HUES48 (cell line): ENCODE results near the gene PLEKHM1.
"Not testable (repeated sequence)": the region's sequence is repeated elsewhere in the genome, so short reads cannot be mapped to it uniquely, and the experiment has no call there.

Source experiments
- H3K27ac ChIP-seq: one replicate; pipeline ENCODE4 v1.7.0; 2013; ENCODE audit warnings: low read depth, low read length, inconsistent platforms
- H3K27me3 ChIP-seq: 2 replicates; pipeline ENCODE4 v1.6.1; 2013; ENCODE audit warnings: mild to moderate bottlenecking, low read length; ENCODE audit not compliant: control insufficient read depth, insufficient read depth
- H3K36me3 ChIP-seq: 2 replicates; pipeline ENCODE4 v1.6.1; 2013; ENCODE audit warnings: low read length; ENCODE audit not compliant: control insufficient read depth, insufficient read depth
- H3K4me1 ChIP-seq: 2 replicates; pipeline ENCODE4 v1.6.1; 2013; ENCODE audit warnings: mild to moderate bottlenecking, low read length; ENCODE audit not compliant: control insufficient read depth, insufficient read depth
- H3K4me3 ChIP-seq: 2 replicates; pipeline ENCODE4 v1.5.1; 2013; ENCODE audit warnings: mild to moderate bottlenecking, low read depth, low read length
- H3K9ac ChIP-seq: 2 replicates; pipeline ENCODE4 v1.6.1; 2013; ENCODE audit warnings: mild to moderate bottlenecking, low read depth, low read length, moderate library complexity
- H3K9me3 ChIP-seq: 2 replicates; pipeline ENCODE4 v1.6.1; 2013; ENCODE audit warnings: low read length; ENCODE audit not compliant: control insufficient read depth, insufficient read depth

The PLEKHM1 gene

GRCh38 chr17:45447650-45448049 lies 42.9 kb downstream of the PLEKHM1 start:
- H3K27ac ChIP-seq, H3K4me3 ChIP-seq, H3K9me3 ChIP-seq, H3K36me3 ChIP-seq, H3K27me3 ChIP-seq, H3K9ac ChIP-seq, H3K4me1 ChIP-seq: not testable (repeated sequence)

GRCh38 chr17:45446872-45447625 lies 43.5 kb downstream of the PLEKHM1 start:
- H3K36me3 ChIP-seq, result not testable (repeated sequence)

GRCh38 chr17:45445901-45446743 lies 44.4 kb downstream of the PLEKHM1 start:
- not testable (repeated sequence) for H3K36me3 ChIP-seq, H3K4me3 ChIP-seq, H3K27ac ChIP-seq, H3K9ac ChIP-seq, H3K9me3 ChIP-seq, H3K27me3 ChIP-seq, H3K4me1 ChIP-seq

More at GRCh38 chr17:45446872-45447625, 43.5 kb downstream of the PLEKHM1 start:
- not testable (repeated sequence) for H3K4me3 ChIP-seq, H3K9ac ChIP-seq, H3K27ac ChIP-seq, H3K9me3 ChIP-seq, H3K27me3 ChIP-seq, H3K4me1 ChIP-seq

GRCh38 chr17:45444856-45445820 lies 45.4 kb downstream of the PLEKHM1 start:
- not testable (repeated sequence) for H3K27me3 ChIP-seq, H3K27ac ChIP-seq, H3K4me3 ChIP-seq, H3K9me3 ChIP-seq, H3K9ac ChIP-seq, H3K36me3 ChIP-seq, H3K4me1 ChIP-seq

- not testable (repeated sequence) for H3K36me3 ChIP-seq
These were observed 46.2 kb downstream of the PLEKHM1 start for GRCh38 chr17:45444301-45444700.

GRCh38 chr17:45443371-45444260 lies 46.9 kb downstream of the PLEKHM1 start:
- peaks cover 10% of the 10 kb centered on the region for H3K4me1 ChIP-seq
- not testable (repeated sequence) for H3K36me3 ChIP-seq, H3K9me3 ChIP-seq, H3K27ac ChIP-seq, H3K27me3 ChIP-seq, H3K4me3 ChIP-seq, H3K9ac ChIP-seq

More at GRCh38 chr17:45444301-45444700, 46.2 kb downstream of the PLEKHM1 start:
- H3K4me1 ChIP-seq, result peaks cover 10% of the 10 kb centered on the region
- not testable (repeated sequence) for H3K27me3 ChIP-seq, H3K4me3 ChIP-seq, H3K27ac ChIP-seq, H3K9me3 ChIP-seq, H3K9ac ChIP-seq

GRCh38 chr17:45441526-45442310 lies 48.8 kb downstream of the PLEKHM1 start:
- no peaks in the 10 kb centered on the region for H3K9me3 ChIP-seq
- H3K36me3 ChIP-seq, result no peaks in the 10 kb centered on the region
- peaks cover 17% of the 10 kb centered on the region for H3K4me1 ChIP-seq
- H3K4me3 ChIP-seq, result no peak overlapping the region
- no peaks in the 10 kb centered on the region for H3K27me3 ChIP-seq
- H3K27ac ChIP-seq, result no peak overlapping the region
- H3K9ac ChIP-seq, result no peak overlapping the region

- peaks cover 18% of the 10 kb centered on the region for H3K4me1 ChIP-seq
- not testable (repeated sequence) for H3K9me3 ChIP-seq, H3K9ac ChIP-seq, H3K27ac ChIP-seq, H3K27me3 ChIP-seq, H3K36me3 ChIP-seq, H3K4me3 ChIP-seq
These were observed 49.5 kb downstream of the PLEKHM1 start for GRCh38 chr17:45440839-45441515.

- Histone ChIP-seq H3K9ac (no peak overlapping the region), H3K4me3 (no peak overlapping the region), H3K27me3 (no peaks in the 10 kb centered on the region), H3K27ac (peak overlapping the region; percentile 17), H3K9me3 (no peaks in the 10 kb centered on the region), H3K36me3 (no peaks in the 10 kb centered on the region), H3K4me1 (peaks cover 18% of the 10 kb centered on the region)
These were observed 50.3 kb downstream of the PLEKHM1 start for GRCh38 chr17:45440161-45440778.
